NCI-H187 (cell line): ENCODE results near the gene CFAP210.
"Not testable (repeated sequence)": the region's sequence is repeated elsewhere in the genome, so short reads cannot be mapped to it uniquely, and the experiment has no call there.

Source experiments
- DNase-seq, 2 experiments: peaks; one replicate each; lab custom pipeline; 2025; lab: John Stamatoyannopoulos, UW

Gene CFAP210

GRCh38 chr2:169615982-169616381 is 78.2 kb downstream of the CFAP210 start:
- not testable (repeated sequence) for DNase-seq

GRCh38 chr2:169613876-169614275 is 80.3 kb downstream of the CFAP210 start:
- DNase-seq: no peak

- DNase-seq: no peak
Observed at GRCh38 chr2:169609264-169609663, 84.9 kb downstream of the CFAP210 start.

- no peak for DNase-seq
Observed at GRCh38 chr2:169599568-169599967, 94.6 kb downstream of the CFAP210 start.

DNA sequence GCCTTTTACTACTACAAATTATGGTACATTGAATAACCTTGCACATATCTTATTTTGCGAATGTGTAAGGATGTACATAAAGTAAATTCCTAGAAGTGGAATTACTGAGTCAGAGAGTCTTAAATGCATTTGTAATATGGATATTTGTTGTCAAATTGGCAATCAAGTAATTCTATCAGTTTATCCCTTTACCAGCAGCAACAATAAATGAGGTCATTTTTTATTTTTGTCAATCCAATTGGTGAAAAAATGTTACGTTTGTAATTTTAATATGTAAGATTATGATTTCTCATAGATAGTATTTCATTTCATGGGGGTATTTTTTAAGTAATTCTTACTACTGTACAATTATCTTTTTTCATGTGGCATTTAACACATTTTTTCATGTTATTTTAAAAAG is 95.2 kb downstream of the CFAP210 start:
- no peak for DNase-seq

GRCh38 chr2:169596546-169596945 is 97.7 kb downstream of the CFAP210 start:
- DNase-seq: not testable (repeated sequence)
